Neural progenitor cell (in vitro differentiated cells): Measurements from ENCODE around the gene LUZP1. TPM values are rescaled to one million over a fixed set of nuclear protein-coding genes. Genes with fewer than 3 reads are reported as not detected.
A peak's percentile ranks its signal among the peaks of the same experiment; 100 is the strongest.

ENCODE experiments used
- DNase-seq: peaks from one replicate; pipeline ENCODE4 v3.0.0-alpha.2; 2016; ENCODE audit warnings: low spot score
- H2AFZ ChIP-seq: fragments of 200-600 bp; sonication (generic); replicated peaks from 2 replicates; pipeline ENCODE4 v1.6.1; 2016; ENCODE audit warnings: antibody characterized with exemption
- H3F3A ChIP-seq: fragments of 200-600 bp; sonication (generic); 2 replicates; pipeline ENCODE4 v1.6.1; 2016; ENCODE audit warnings: antibody characterized with exemption, low read depth
- H3K27ac ChIP-seq: fragments of 200-600 bp; sonication (generic); 2 replicates; pipeline ENCODE4 v1.5.1; 2016; ENCODE audit warnings: mild to moderate bottlenecking
- H3K27me3 ChIP-seq: fragments of 200-600 bp; sonication (generic); 2 replicates; pipeline ENCODE4 v1.6.1; 2016; ENCODE audit warnings: mild to moderate bottlenecking, moderate library complexity
- H3K36me3 ChIP-seq: fragments of 200-600 bp; sonication (generic); 2 replicates; pipeline ENCODE4 v1.5.1; 2016
- H3K4me1 ChIP-seq: fragments of 200-600 bp; sonication (generic); 2 replicates; pipeline ENCODE4 v1.6.1; 2016; ENCODE audit warnings: mixed run types
- H3K4me2 ChIP-seq: fragments of 200-600 bp; sonication (generic); 2 replicates; pipeline ENCODE4 v1.6.1; 2016
- H3K4me3 ChIP-seq: fragments of 200-600 bp; sonication (generic); 2 replicates; pipeline ENCODE4 v1.5.1; 2016
- H3K79me2 ChIP-seq: fragments of 200-600 bp; sonication (generic); 2 replicates; pipeline ENCODE4 v1.6.1; 2016; ENCODE audit warnings: low read depth
- H3K9ac ChIP-seq: fragments of 200-600 bp; sonication (generic); 2 replicates; pipeline ENCODE4 v1.6.1; 2016
- H3K9me3 ChIP-seq: fragments of 200-600 bp; sonication (generic); 2 replicates; pipeline ENCODE4 v1.5.1; 2016; ENCODE audit warnings: low read depth
- H4K20me1 ChIP-seq: fragments of 200-600 bp; sonication (generic); 2 replicates; pipeline ENCODE4 v1.6.1; 2016; ENCODE audit warnings: low read depth
- H3K27ac Mint-ChIP-seq: 3 replicates; pipeline ENCODE4 v1.8.0; 2021; ENCODE audit warnings: mixed read lengths
- H3K27me3 Mint-ChIP-seq: 2 replicates; pipeline ENCODE4 v1.8.0; 2022; ENCODE audit warnings: low read depth, mild to moderate bottlenecking, inconsistent platforms, moderate library complexity, mixed read lengths; ENCODE audit not compliant: insufficient read depth
- H3K36me3 Mint-ChIP-seq: 3 replicates; pipeline ENCODE4 v1.8.0; 2021; ENCODE audit warnings: mixed read lengths
- H3K4me1 Mint-ChIP-seq: 3 replicates; pipeline ENCODE4 v1.8.0; 2021; ENCODE audit warnings: mixed read lengths
- H3K4me3 Mint-ChIP-seq: 3 replicates; pipeline ENCODE4 v1.8.0; 2021; ENCODE audit warnings: mild to moderate bottlenecking, moderate library complexity, mixed read lengths
- H3K9me3 Mint-ChIP-seq: 3 replicates; pipeline ENCODE4 v1.8.0; 2020; ENCODE audit warnings: mixed read lengths
- EZH2 ChIP-seq: fragments of 200-600 bp; sonication (generic); IDR thresholded peaks from 2 replicates; pipeline ENCODE4 v1.6.1; 2017; ENCODE audit warnings: antibody characterized with exemption, mild to moderate bottlenecking, moderate library complexity
- EZH2phosphoT487 ChIP-seq: fragments of 200-600 bp; sonication (generic); IDR thresholded peaks from 2 replicates; pipeline ENCODE4 v1.6.1; 2017; ENCODE audit warnings: antibody characterized with exemption
- total RNA-seq: library from RNA; depleted of rRNA; stranded (reverse); fragments of >200 nt; gene quantifications from 2 replicates; pipeline ENCODE4 v1.2.3, GENCODE V29; 2015; ENCODE audit warnings: low replicate concordance
- TF ChIP-seq, protein P1 (sequence below): fragments of 200-600 bp; sonication (generic); IDR thresholded peaks from 2 replicates; pipeline ENCODE4 v1.5.1; 2017; ENCODE audit warnings: antibody characterized with exemption, mild to moderate bottlenecking

The LUZP1 gene
- total RNA-seq, 1 donor from 2014 or later = 39.1 TPM

DNA sequence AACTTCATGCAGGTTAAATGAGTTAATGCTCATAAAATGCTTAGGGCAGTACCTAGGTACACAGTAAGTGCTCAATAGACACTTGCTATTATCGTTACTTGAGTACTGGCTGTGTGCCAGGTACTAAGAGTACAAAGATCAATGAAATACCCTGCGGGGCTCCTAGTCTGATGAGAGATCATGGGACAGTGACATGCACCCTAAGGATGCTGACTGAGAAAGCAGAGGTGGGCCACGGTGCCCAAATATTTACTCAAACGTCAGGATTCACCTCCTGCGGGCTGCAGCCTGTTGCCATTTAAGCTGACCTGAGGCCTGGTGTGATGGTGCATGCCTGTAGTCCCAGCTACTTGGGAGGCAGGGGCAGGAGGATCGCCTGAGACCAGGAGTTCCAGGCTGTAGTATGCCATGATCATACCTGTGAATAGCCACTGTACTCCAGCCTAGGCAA lies 19.8 kb upstream of the LUZP1 start:
- Histone ChIP-seq H4K20me1 (no peaks in the 10 kb centered on the region), H3K79me2 (no peaks in the 10 kb centered on the region), H3K4me3 (no peak overlapping the region), H3K9me3 (no peaks in the 10 kb centered on the region), H3K27me3 (peaks cover 10% of the 10 kb centered on the region), H3K4me1 (no peaks in the 10 kb centered on the region), H3K9ac (no peak overlapping the region), H2AFZ (no peak overlapping the region), H3K27ac (no peak overlapping the region), H3F3A (no peaks in the 10 kb centered on the region), H3K4me2 (no peak overlapping the region), H3K36me3 (no peaks in the 10 kb centered on the region)
- H3K27me3 Mint-ChIP-seq = peaks cover 4% of the 10 kb centered on the region
- no peak for DNase-seq
- TF ChIP-seq, protein P1, sequence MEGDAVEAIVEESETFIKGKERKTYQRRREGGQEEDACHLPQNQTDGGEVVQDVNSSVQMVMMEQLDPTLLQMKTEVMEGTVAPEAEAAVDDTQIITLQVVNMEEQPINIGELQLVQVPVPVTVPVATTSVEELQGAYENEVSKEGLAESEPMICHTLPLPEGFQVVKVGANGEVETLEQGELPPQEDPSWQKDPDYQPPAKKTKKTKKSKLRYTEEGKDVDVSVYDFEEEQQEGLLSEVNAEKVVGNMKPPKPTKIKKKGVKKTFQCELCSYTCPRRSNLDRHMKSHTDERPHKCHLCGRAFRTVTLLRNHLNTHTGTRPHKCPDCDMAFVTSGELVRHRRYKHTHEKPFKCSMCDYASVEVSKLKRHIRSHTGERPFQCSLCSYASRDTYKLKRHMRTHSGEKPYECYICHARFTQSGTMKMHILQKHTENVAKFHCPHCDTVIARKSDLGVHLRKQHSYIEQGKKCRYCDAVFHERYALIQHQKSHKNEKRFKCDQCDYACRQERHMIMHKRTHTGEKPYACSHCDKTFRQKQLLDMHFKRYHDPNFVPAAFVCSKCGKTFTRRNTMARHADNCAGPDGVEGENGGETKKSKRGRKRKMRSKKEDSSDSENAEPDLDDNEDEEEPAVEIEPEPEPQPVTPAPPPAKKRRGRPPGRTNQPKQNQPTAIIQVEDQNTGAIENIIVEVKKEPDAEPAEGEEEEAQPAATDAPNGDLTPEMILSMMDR = no peak
- TF ChIP-seq EZH2phosphoT487 = no peak
- TF ChIP-seq EZH2 = no peak
- H3K4me1 Mint-ChIP-seq = peaks cover 8% of the 10 kb centered on the region
- H3K36me3 Mint-ChIP-seq = peaks cover 3% of the 10 kb centered on the region
- no peak overlapping the region for H3K4me3 Mint-ChIP-seq
- no peak overlapping the region for H3K27ac Mint-ChIP-seq
- peaks cover 2% of the 10 kb centered on the region for H3K9me3 Mint-ChIP-seq

DNA sequence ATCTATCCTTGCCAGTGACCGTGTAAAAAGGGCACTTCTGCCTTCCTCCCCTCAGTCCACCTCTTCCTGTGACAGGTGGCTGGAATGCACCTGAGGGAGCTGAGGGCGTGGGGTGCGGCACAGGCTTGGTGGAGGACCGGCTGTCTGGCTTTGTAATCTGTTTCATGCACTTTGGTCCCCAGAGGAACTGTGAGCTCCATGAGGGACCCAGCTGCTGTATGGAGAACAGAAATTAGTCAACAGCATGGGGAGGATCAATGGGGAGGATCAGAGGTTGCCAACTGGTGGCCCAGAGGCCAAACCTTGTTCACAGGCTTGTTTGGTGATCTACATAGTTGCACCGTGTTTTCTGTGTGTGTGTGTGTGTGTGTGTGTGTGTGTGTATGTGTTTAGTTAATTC lies 19.0 kb upstream of the LUZP1 start:
- DNase-seq = no peak
- no peak overlapping the region for H3K4me3 Mint-ChIP-seq
- no peak overlapping the region for H2AFZ ChIP-seq
- H3K4me1 Mint-ChIP-seq = peaks cover 8% of the 10 kb centered on the region
- H3K36me3 ChIP-seq = no peaks in the 10 kb centered on the region
- no peaks in the 10 kb centered on the region for H3F3A ChIP-seq
- peaks cover 16% of the 10 kb centered on the region for H3K27me3 ChIP-seq
- H3K27ac ChIP-seq = no peak overlapping the region
- peaks cover 8% of the 10 kb centered on the region for H3K27me3 Mint-ChIP-seq
- no peaks in the 10 kb centered on the region for H3K36me3 Mint-ChIP-seq
- TF ChIP-seq EZH2phosphoT487 = no peak
- H3K4me2 ChIP-seq = no peak overlapping the region
- no peak overlapping the region for H3K4me3 ChIP-seq
- H3K9ac ChIP-seq = no peak overlapping the region
- H3K4me1 ChIP-seq = no peaks in the 10 kb centered on the region
- no peaks in the 10 kb centered on the region for H3K79me2 ChIP-seq
- H3K9me3 Mint-ChIP-seq = no peaks in the 10 kb centered on the region
- no peaks in the 10 kb centered on the region for H4K20me1 ChIP-seq
- H3K27ac Mint-ChIP-seq = no peak overlapping the region
- H3K9me3 ChIP-seq = no peaks in the 10 kb centered on the region

DNA sequence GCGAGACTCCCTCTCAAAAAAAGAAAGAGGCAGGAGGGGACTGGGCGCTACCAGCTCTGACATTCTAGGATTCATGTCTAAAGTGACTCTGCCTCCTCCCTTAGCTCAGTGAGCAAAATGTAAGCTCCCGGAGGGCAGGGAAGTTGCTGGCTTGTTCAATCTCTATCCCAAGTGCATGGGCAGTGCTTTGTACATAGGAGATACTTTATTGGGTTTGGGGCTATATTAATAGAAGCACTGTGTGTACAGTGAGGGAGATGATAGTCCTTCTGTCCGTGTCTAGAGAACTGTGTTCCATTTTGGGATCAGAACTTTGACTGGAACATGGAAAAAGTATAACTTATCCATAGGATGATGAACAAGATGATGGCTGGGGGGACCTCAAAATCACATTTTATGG lies 16.7 kb upstream of the LUZP1 start:
- Histone ChIP-seq H4K20me1 (no peaks in the 10 kb centered on the region), H3K27me3 (peaks cover 16% of the 10 kb centered on the region), H3K79me2 (no peaks in the 10 kb centered on the region), H2AFZ (no peak overlapping the region), H3K9ac (no peak overlapping the region), H3K36me3 (no peaks in the 10 kb centered on the region), H3K4me1 (no peaks in the 10 kb centered on the region), H3K9me3 (no peaks in the 10 kb centered on the region), H3K4me3 (no peak overlapping the region), H3K4me2 (no peak overlapping the region), H3F3A (no peaks in the 10 kb centered on the region), H3K27ac (no peak overlapping the region)
- H3K4me3 Mint-ChIP-seq = no peak overlapping the region
- peaks cover 8% of the 10 kb centered on the region for H3K4me1 Mint-ChIP-seq
- DNase-seq = no peak
- no peak overlapping the region for H3K27ac Mint-ChIP-seq
- no peaks in the 10 kb centered on the region for H3K9me3 Mint-ChIP-seq
- H3K27me3 Mint-ChIP-seq = peaks cover 6% of the 10 kb centered on the region
- TF ChIP-seq EZH2 (no peak), EZH2phosphoT487 (no peak)
- TF ChIP-seq, protein P1 = no peak
- H3K36me3 Mint-ChIP-seq = no peaks in the 10 kb centered on the region

DNA sequence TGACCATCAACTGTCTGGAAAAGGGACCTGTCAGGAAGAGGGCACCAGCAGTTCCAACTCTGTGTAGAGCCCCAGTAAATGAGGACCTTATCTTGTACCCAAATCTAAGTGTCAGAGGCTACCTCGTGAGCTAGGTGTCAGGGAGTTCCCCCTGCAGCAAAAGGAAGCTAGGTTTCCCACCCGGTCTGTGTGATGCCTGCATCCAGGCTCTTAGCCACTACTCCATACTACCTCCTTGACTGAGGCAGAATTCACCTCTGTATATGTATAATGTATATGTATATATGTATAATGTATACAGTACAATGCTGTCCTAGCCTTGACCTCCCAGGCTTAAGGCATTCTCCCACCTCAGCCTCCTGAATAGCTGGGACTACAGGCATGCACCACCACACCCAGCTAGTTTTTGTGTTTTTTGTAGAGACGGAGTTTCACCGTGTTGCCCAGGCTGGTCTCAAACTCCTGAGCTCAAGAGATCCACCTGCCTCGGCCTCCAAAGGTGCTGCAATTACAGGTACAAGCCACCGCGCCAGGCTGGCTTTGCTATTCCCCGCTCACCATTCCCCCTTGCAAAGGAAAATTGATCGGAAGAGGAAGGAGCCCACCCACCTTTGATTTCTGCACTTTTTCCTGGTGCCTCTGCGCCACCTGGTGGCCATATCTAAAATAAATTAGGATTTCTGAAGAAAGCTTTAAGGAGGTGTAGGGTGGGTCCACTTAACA lies 15.7 kb upstream of the LUZP1 start:
- Histone ChIP-seq H3K4me3 (no peak overlapping the region), H3K4me2 (peak overlapping the region; percentile 61), H3F3A (no peaks in the 10 kb centered on the region), H3K36me3 (no peaks in the 10 kb centered on the region), H3K4me1 (no peaks in the 10 kb centered on the region), H4K20me1 (no peaks in the 10 kb centered on the region), H3K9me3 (no peaks in the 10 kb centered on the region), H3K79me2 (no peaks in the 10 kb centered on the region), H3K27me3 (peaks cover 24% of the 10 kb centered on the region), H3K27ac (no peak overlapping the region), H2AFZ (peak overlapping the region; percentile 84), H3K9ac (no peak overlapping the region)
- H3K27me3 Mint-ChIP-seq = peaks cover 6% of the 10 kb centered on the region
- H3K27ac Mint-ChIP-seq = no peak overlapping the region
- TF ChIP-seq, protein P1 = peak; percentile 88
- TF ChIP-seq EZH2phosphoT487 (no peak), EZH2 (no peak)
- peaks cover 8% of the 10 kb centered on the region for H3K4me1 Mint-ChIP-seq
- peak; percentile 85 for DNase-seq
- H3K4me3 Mint-ChIP-seq = peak overlapping the region; percentile 44
- no peaks in the 10 kb centered on the region for H3K36me3 Mint-ChIP-seq
- H3K9me3 Mint-ChIP-seq = no peaks in the 10 kb centered on the region
